NCI-H2081 treated with DMSO at 0.1 percent for 48 hours (cell line): Measurements from ENCODE around the gene RHCG.

ENCODE experiments used
- DNase-seq: peaks from one replicate; lab custom pipeline; 2025; lab: John Stamatoyannopoulos, UW

RHCG gene

DNA sequence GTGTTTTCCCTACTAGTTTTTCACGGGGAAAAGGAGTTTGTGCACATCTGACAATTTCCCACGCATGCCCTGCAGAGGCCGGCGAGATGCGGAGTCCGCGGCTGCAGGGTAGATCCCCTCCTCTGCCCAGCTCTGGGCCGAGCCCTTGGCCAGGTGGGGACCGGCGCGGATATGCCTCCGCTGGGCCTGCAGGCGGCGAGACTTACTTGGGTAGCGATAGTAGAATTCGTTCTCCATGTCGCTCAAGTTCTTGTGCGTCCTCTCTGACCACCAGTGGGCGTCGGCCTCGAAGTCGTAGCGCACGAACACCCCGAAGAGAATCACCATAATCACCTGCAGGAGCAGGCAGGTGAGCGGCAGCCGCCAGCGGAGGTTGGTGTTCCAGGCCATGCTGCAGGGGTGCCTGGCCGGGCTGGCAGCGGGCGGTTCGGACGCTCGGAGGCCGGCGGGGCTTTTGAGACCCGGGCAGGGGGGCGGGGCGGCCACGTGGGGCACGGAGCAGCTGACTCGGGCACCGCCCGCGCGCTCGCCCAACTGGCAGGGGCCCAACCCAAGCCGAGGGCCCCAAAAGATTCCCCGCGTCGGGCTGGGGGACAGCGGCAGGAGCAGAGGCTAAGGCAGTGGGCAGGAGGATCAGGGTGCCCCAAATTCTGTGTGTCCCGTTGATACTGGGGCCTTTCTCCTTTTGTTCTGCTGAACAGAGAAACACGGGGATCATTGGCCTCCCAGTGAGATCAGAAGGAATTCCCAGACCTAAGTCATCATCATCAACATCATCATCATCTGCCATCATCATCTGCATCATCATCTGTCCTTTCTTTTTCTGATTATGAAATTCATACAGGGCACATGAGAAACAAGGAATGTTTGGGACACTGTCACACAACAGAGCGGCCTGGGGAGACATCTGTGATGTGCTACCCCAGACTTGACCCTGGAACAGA lies at the start of gene RHCG:
TSS of gene RHCG (minus strand) at position 429 of the 944 bp plus-strand sequence. CDS start at position 390, 39 bp downstream.
- DNase-seq, result no peak

DNA sequence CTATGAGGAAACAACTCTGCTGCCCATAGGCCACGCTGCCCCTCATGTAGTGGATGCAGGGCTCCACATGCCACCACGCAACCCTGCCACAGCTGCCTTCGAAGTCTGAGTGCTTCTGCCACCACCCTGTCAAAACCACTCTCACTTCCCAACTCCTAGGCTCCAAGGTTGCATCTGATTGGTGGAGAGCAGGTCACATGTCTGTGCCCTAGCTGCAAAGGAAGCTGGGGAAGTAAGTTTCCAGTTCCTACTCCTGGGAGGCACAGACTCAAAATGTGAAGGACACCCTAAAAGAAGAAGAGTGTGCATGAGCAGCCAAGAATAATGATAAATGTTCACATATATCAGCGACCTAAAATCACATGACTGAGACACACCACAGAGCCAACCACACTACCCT lies 47.0 kb upstream of the RHCG start:
- no peak for DNase-seq

DNA sequence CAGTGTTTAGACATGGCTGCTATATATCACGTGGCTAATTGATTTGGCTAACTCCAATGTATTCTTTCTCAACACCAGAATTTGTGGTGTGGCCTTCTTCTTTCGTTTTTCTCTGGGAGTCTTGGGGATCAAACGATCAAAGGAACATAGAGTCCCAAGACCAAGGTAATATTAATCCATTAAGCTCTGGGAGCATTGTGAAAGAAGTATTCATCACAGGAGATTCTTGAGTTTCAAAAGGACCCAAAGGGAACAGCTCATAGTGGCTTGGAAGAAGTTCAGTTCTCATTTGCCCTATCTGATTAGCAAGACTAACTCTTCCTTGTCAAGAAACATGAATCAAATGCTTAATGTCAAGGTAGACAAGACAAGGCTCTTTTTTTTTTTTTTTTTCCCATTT lies 46.0 kb upstream of the RHCG start:
- DNase-seq, result no peak

DNA sequence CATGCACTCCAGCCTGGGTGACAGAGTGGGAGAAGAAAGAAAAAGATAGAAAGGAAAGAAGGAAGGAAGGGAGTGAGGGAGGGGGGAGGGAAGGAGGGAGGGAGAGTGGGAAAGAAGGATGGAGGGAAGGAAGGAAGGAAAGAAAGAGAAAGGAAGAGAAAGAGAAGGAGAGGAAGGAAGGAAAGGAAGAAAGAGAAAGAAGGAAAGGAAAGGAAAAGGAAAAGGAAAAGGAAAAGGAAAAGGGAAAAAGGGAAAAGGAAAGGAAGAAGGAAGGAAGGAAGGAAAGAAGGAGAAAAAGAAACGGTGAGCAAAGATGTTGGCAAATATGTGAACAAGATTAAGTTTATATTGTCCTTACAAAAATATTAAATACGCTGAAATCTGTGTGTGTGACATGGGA lies 42.6 kb upstream of the RHCG start:
- DNase-seq, result no peak

DNA sequence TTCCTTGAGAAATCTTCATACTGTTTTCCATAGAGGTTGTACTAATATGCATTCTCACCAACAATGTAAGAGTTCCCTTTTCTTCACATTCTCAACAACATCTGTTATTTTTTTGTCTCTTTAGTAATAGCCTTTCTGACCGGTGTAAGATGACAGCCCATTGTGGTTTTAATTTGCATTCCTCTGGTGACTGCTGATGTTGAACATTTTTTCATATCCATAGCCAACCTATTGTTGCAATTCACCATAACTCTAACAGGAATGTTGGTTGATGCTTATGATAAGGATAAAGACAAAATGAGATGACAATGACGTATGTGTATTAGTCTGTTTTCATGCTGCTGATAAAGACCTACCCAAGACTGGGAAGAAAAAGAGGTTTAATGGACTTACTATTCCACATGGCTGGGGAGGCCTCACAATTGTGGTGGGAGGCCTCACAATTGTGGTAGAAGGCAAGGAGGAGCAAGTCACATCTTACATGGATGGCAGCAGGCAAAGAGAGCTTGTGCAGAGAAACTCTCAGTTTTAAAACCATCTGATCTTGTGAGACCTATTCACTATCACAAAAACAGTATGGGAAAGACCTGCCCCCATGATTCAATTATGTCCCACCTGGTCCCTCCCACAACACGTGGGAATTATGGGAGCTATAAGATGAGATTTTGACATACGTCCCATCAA lies 37.6 kb upstream of the RHCG start:
- no peak for DNase-seq

DNA sequence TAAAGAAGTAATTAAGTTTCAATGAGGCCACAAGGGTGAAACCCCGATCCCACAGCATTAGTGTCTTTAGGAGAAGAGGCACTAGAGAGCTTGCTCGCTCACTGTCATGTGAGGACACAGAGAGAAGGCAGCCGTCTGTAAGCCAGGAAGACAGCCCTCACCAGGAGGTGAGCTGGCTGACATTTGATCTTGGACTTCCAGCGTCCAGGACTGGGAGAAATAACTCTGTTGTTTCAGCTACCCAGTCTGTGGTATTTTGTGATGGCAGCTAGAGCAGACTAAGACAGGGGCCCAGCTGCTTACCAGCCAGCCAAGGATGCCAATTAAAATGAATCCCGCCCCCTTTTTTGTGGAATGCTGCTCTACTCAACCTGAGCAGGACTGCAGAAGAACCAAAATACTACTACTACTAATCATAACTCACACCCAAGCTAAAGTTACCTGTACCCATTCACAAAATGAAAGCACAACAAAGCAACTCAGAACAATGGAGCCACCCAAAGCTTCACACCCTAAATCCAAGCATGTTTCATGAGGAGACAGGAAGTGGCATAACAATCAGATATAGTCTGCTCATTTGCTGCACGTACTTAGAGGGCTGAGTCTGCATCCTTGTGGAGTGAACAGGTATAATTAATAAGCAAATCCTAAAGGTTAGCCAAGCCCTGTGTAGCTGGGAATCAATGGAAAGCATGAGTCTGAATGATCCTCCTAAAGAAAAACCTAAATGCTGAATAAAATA lies 35.6 kb upstream of the RHCG start:
- no peak for DNase-seq

DNA sequence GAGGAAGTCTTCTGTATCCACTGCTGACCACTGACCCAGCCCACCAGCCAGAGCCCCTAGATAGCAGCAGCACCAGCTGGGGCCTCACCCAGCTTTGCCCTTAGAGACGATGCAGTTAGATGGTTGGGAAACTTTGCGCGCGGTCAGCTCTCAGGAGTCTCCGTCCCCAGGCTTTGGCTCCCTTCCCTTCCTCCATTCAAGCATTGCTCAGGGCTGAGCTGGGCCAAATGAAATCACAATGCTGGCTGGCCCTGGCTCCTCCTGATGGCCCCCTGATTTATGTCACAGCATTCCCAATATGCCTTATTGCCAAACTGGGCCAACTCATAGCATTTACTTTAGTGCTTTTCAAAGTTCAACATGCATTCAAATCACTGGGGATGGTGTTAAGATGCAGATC lies 34.6 kb upstream of the RHCG start:
- DNase-seq, result no peak

DNA sequence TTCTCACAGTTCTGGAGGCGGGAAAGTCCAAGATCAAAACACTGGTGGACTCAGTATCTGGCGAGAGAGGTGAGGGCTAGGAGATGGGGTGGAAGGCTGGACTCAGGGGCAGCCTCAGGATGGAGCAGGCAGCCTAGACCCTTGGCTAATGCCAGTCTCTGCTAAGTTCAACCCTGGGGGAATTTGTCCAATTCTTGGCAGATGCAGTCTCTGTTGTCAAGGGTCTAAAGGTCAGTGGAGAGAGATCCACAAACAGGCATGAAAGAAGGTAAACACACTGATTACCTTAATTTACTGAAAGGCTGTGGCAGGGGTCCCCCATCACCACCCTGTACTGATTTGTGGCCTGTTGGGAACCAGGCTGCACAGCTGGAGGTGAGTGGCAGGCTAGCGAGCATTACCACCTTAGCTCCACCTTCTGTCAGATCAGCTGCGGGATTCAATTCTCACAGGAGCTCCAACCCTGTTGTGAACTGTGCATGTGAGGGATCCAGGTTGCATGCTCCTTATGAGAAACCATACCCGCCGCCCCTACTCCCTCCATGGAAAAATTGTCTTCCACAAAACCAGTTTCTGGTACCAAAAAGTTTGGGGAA lies 32.5 kb upstream of the RHCG start:
- DNase-seq, result no peak

DNA sequence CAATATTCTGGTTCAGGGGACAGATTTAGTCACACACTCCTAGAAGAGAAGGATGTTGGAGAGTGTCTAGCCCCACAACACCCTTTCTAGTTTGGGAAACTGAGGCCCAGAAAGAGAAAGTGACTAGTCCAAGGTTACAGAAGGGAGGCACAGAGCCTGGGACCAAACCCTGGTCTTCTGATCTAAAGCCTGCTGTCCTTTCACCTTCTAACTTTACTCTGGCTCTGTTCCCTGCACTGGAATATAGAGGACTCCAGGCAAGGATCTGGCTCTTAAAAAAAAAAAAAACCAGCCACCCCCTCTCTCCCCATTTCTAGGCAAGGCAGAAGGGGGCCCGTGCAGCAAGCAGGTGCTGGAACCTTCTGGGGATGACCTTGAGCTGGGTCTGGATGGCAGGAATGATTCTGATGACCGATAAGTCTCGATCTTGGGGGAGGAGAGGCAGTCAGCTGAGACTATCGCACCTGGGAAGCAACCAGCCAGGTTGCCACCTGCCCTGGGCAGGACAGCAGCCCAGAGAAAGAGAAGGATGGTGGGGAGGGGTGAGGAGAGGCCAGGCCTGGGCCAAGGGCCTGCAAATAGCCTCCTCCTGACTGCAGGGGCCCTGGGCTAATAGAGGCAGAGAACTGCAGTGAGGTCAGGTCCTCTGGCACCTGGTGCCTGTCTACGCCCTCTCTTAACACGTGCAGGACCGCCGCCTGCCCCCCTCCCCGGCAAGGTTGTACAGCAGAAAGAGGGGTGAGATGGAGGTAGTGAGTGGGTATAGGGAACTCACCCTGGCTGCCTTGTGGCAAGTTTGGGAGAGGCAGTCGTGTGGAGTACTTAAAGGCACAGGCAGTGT lies 30.4 kb upstream of the RHCG start:
- no peak for DNase-seq

DNA sequence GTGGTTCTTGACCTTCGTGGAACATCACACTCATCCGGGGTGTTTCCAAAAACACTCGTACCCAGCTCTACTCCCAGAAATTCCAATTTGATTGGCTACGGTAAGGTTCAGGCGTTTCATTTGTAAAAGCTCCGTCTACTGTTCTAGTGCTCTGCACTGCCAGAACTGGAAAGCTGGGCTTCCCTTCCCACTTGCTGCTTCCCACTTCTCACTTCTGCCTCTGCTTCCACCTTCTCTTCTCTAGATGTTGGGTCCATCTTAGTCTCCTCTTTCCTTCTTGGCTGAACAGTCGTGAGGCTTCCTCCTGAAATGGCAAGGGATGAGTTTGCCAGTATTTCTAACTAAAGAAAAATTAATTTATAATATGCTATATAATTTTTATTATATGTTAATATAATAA lies 29.8 kb upstream of the RHCG start:
- no peak for DNase-seq

DNA sequence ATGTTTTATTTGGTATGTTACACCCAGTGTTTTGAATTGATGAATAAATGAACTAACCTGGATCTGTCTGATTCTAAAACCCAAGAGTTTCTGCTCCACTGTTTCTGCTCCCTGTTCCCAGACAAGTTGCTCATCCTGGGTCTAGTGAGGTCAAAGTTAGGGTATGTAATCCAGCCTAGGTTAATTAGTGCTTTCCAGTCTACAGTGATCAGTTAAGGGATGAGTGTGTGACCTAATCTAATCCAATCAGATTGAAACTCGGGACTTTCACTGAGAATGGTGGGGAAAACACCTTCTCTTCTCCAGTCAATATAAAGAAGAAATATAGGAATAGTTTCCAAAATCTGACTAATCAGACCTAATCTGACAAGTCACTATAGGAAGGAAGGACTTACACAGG lies 27.8 kb upstream of the RHCG start:
- no peak for DNase-seq

DNA sequence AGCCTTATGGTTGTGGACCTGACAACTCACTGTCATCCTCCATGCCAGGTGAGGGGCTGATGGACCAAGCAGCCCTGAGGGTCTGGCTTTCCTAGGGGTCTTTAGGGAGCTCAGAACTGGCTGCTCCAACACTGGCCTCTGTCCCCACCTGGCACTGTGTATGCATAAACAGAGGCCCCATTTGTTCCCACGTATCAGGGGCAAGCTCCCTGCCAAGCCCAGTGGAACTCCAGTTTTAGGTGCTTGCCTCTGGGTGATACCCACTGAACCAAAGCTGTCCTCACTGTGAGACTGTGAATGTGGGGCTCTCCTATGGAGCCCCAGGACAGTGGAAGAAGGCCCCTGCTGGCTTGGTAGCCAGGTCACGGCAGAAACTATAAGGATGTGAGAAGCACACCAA lies 26.7 kb upstream of the RHCG start:
- DNase-seq, result no peak

DNA sequence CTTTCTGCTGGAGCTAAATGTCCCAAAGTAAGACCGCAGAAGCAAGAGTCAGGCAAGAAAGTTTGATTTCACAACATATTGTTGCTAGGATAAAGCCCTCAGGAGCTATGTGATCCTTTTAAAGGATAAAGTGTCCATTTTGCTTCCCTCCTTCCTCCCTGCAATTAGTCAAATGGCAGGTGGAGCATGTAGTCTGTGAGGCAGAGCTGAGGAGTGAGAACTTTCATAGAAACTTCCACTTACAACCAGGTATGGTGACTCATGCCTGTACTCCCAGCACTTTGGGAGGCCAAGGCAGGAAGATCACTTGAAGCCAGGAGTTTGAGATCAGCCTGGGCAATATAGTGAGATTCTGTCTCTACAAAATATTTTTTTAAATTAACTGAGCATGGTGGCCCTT lies 25.2 kb upstream of the RHCG start:
- DNase-seq, result no peak

DNA sequence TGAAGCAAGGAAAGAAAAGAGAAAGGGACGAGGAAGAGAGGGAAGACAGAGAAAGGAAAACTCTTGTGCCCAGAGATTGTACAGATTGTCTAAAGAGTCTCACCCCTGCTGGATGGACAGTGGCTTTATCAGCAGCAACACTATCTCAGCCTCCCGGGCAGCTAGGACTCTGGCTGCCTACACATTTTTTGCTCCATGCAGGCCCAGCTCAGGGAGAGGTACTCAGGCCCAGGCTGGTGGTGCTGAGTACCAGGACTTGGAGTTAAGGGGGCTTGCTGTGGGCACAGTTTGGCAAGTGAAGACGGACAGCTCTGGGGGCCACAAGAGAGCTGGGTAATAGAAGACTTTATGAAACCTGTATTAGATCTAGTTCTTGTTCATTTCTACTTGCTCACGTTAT lies 19.1 kb upstream of the RHCG start:
- DNase-seq, result no peak

DNA sequence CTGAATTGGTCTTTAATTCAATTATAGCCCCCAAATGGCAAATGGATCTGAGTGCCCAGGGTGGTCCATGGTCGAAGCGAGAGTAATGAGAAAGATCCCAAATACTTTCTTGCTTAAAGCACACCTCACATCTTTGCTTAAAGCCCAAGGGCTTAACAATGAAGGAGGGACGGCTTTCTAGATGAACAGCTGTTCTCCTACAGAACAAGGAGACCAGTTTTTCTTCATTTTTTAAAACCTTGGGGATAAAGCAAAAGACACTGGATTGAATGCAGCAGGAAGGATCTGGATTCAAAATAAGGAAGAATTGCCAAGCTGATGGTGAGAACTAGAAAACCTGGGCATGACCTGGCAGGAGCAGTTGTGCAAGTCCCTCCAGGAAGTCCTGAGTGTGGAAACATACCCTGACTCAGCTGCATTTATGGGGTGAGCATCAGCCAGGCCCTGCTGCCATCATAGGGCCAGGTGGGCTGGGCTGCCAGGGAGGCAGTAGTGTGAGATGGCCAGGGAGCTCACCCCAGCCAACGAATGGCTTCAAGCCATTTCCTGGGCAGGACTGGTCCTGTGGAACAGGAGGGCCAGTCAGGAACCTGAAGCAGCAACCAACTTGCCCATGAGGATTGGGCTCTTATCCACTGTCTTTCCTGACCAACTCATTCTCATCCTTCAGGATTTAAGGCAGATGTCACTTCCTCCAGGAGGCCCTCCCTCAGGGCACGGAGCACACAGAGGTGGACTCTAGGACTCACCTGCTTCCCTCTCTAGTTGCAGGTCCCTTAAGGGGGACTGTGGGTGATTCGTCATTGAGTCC lies 18.4 kb upstream of the RHCG start:
- no peak for DNase-seq

DNA sequence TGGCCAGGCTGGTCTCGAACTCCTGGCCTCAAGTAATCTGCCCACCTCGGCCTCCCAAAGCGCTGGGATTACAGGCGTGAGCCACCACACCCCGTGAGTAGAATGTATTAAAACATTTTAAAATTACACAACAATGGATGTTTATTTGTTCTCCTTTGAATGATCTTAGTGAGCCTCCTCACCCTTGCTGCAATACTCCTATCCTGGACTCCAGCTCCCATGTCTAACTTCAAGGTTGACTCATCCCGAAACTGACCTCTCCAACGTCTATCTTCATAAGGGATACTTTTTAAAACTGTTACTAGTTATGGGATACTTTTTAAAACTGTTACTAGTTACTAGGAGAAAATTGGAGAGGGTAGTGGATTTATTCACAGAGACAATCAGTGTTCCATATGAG lies 17.8 kb upstream of the RHCG start:
- DNase-seq, result no peak

DNA sequence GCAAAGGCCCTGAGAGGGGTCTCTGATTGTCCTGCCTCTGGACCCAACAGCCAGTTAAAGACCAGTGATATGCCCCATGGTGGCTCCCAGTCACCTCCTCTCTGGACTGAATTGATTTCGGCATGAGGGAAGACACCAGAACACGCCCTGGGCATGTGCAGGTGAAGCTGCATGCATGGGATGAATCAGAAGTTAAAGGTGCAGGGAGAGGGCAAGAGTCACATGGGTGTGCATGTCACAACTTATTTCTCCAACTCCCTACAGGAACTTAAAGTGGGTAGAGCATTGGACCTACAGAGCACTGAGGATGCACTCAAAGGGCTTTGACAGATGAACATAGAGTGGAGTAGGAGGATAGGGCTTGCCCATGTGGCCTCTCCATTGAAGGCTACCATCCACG lies 16.9 kb upstream of the RHCG start:
- no peak for DNase-seq

DNA sequence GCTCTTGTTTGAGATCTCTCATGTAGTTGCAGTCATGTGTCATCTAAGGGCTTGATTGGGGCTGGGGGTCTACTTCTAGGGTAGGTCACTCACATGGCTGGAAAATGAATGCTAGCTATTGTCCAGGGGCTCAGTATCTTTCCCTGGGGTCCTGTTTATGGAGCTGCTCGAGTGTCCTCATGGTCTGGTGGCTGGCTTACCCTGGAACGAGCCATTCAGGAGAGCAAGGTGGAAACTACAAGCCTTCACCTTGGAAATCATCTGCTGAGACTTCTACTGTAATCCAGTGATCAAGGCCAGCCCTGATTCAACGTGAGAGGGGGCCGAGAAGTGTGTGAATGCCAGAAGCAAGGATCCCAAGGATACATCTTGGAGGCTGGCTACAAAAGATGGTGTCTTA lies 16.2 kb upstream of the RHCG start:
- no peak for DNase-seq

DNA sequence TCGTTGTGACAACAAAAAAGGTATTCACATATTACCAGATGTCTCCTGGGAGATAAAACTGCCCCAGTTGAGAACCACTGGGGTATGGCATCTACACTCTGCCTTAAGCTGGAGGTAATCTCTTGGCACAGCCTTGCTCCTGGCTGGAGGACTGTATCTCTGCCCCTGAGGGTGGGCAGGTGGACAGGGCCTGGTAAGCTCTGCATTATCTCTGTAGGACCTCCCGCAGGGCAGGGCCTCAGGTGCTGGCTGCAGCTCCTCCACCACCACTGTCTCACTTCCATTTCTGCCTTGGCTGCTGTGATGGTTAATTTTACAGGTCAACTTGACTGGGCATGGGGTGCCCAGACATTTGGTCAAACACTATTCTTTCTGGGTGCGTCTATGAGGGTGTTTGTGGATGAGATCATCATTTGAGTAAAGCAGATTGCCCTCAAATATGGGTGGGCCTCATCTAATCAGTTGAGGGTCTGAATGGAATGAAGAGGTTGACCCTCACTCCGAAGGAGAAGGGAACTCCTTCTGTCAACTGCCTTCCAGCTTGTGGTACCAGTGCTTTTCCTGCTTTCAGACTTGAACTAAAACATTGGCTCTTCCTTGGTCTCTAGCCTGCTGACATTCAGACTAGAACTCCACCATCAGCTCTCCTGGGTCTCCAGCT lies 9.8 kb upstream of the RHCG start:
- no peak for DNase-seq

DNA sequence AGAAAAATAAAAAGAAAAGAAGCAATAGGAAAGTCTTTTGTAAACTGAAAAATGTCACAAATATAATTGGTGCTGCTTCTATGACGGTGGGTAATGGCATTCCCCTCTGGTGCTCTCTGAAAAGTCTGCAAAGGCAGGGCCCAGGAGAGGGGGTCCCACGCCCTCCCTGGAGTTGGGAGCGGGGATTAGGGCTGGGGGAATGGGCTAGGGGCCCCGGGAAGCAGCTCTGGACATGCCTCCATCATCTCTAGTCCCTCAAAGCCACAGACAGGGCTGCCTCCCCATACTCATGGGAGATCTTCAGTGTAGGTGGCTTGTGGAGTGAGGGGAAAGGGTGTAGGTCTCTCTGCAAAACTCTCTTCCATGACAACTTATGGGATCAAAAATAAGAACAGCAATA lies 7.8 kb upstream of the RHCG start:
- DNase-seq, result no peak
